H1 (cell line): ENCODE data around the gene LMTK3. TPM values are rescaled to one million over a fixed set of nuclear protein-coding genes. Genes with fewer than 3 reads are reported as not detected.

Experiments used
- KDM5A ChIP-seq: fragments of 200-600 bp; IDR thresholded peaks from 2 replicates; pipeline ENCODE4 v1.7.1; 2012; ENCODE audit warnings: mild to moderate bottlenecking, low read length, inconsistent platforms, mixed read lengths
- NRF1 ChIP-seq: IDR thresholded peaks from 2 replicates; pipeline ENCODE4 v1.6.1; 2011; ENCODE audit warnings: mild to moderate bottlenecking, low read depth, low read length, improper control_type of control experiment
- POLR2A ChIP-seq, 2 experiments: IDR thresholded peaks; 1 replicate in 1 of 2; 2 replicates in 1 of 2; pipeline ENCODE4 v1.6.1; 2011; ENCODE audit warnings: low read depth in 2 of 2, low read length in 2 of 2, mild to moderate bottlenecking in 2 of 2; ENCODE audit errors: control extremely low read depth in 1 of 2
- polyA plus RNA-seq, 7 experiments: library from polyadenylated mRNA; depleted of rRNA in 3 of 7; stranded (reverse) in 5 of 7; unstranded in 2 of 7; fragments of >200 nt in 5 of 7; fragments of 200-250 nt in 2 of 7; gene quantifications; 1 replicate in 5 of 7; 2 replicates in 1 of 7; 4 replicates in 1 of 7; pipeline versions ENCODE4 v1.2.1 to v1.2.3, GENCODE V29; 2011 to 2013; ENCODE audit warnings: missing spikeins in 2 of 7, mixed read lengths in 2 of 7
- total RNA-seq: library from RNA; stranded (reverse); fragmentation: NEBNext Ultra II Directional; extraction: Animal tissue kit (Norgen Biotek cat#: 25700); gene quantifications from 2 replicates; pipeline ENCODE4 v1.2.1, GENCODE V29; 2021

Gene LMTK3
- total and polyA plus RNA-seq, 2 of the 8 experiments (the other 6 are each of a cell fraction or from before 2014, with no cell fraction given) = 2.7 to 12.4 TPM

- TF ChIP-seq POLR2A (IDR thresholded peaks at IDR 0.05; ENCODE audit: control extremely low read depth in 1 of 2, low read depth in 2 of 2, low read length in 2 of 2) (no peak), KDM5A (no peak), NRF1 (no peak)
Measured at GRCh38 chr19:48477698-48478338, 33.8 kb downstream of the LMTK3 start (continued).
